H1 (cell line): ENCODE data around the gene CXCL3. TPM values are rescaled to one million over a fixed set of nuclear protein-coding genes. Genes with fewer than 3 reads are reported as not detected.

Source experiments
- CTCF ChIA-PET: fragments of 300-600 bp; sonication (Branson Sonifier 250); formaldehyde crosslinking; loops from one replicate; lab custom pipeline; 2021; ENCODE audit not compliant: partially characterized antibody; lab: Charles Lee
- POLR2A ChIA-PET: fragments of 300-600 bp; sonication (Branson Sonifier 250); formaldehyde crosslinking; loops from one replicate; lab custom pipeline; 2021; ENCODE audit warnings: inconsistent platforms; ENCODE audit not compliant: partially characterized antibody; lab: Charles Lee
- DNase-seq, 2 experiments: peaks; one replicate each; pipeline versions ENCODE4 v3.0.0 to v3.0.0-alpha.2; 2010 to 2022; ENCODE audit warnings: low spot score in 2 of 2, low read depth in 1 of 2, mixed read lengths in 1 of 2
- FAIRE-seq: peaks from 2 replicates; lab custom pipeline; 2011; peaks lifted over from hg19 to GRCh38; lab: Jason Lieb, UNC
- H2AFZ ChIP-seq: 2 replicates; pipeline ENCODE4 v1.8.1; 2012; ENCODE audit warnings: low read length, inconsistent platforms
- H2AK5ac ChIP-seq: 2 replicates; pipeline ENCODE4 v1.6.1; 2013; ENCODE audit warnings: low read depth, low read length
- H2BK120ac ChIP-seq: replicated peaks from 2 replicates; pipeline ENCODE3; 2013; ENCODE audit warnings: low read depth, low read length, inconsistent platforms
- H2BK12ac ChIP-seq: 2 replicates; pipeline ENCODE4 v1.6.1; 2013; ENCODE audit warnings: low read depth, low read length
- H2BK15ac ChIP-seq: 2 replicates; pipeline ENCODE4 v1.6.1; 2013; ENCODE audit warnings: low read length
- H2BK20ac ChIP-seq: 2 replicates; pipeline ENCODE4 v1.6.1; 2013; ENCODE audit warnings: low read length
- H2BK5ac ChIP-seq: 2 replicates; pipeline ENCODE4 v1.6.1; 2013; ENCODE audit warnings: low read depth, low read length
- H3K14ac ChIP-seq: 2 replicates; pipeline ENCODE4 v1.6.1; 2013; ENCODE audit warnings: inconsistent platforms; ENCODE audit not compliant: insufficient read length
- H3K18ac ChIP-seq: 2 replicates; pipeline ENCODE4 v1.6.1; 2013; ENCODE audit warnings: low read length; ENCODE audit errors: extremely low read depth
- H3K23ac ChIP-seq: 2 replicates; pipeline ENCODE4 v1.6.1; 2013; ENCODE audit warnings: inconsistent platforms; ENCODE audit not compliant: insufficient read length
- H3K23me2 ChIP-seq: 2 replicates; pipeline ENCODE4 v1.6.1; 2013; ENCODE audit warnings: low read depth, low read length
- H3K27ac ChIP-seq: 2 replicates; pipeline ENCODE4 v1.6.1; 2011; ENCODE audit warnings: low read depth, low read length, inconsistent platforms
- H3K27me3 ChIP-seq, 4 experiments: replicated peaks in 1 of 4; 1 replicate in 1 of 4; 2 replicates in 3 of 4; pipeline versions ENCODE4 v1.6.1 to v1.8.1; 2011 to 2013; ENCODE audit warnings: low read length in 3 of 4, mild to moderate bottlenecking in 3 of 4, inconsistent platforms in 2 of 4, mixed read lengths in 2 of 4, moderate library complexity in 1 of 4; ENCODE audit not compliant: control insufficient read depth in 3 of 4, insufficient read depth in 3 of 4; ENCODE audit errors: extremely low read depth in 1 of 4
- H3K36me3 ChIP-seq, 4 experiments: 2 replicates each; pipeline versions ENCODE4 v1.6.1 to v1.8.1; 2011 to 2013; ENCODE audit warnings: mild to moderate bottlenecking in 4 of 4, low read length in 3 of 4, moderate library complexity in 2 of 4, control low read depth in 1 of 4, inconsistent platforms in 1 of 4; ENCODE audit not compliant: insufficient read depth in 4 of 4, control insufficient read depth in 2 of 4
- H3K4ac ChIP-seq: replicated peaks from 2 replicates; pipeline ENCODE3; 2013; ENCODE audit warnings: low read length, low read depth, mixed read lengths, inconsistent platforms; ENCODE audit not compliant: insufficient read length
- H3K4me1 ChIP-seq, 4 experiments: replicated peaks in 1 of 4; 1 replicate in 1 of 4; 2 replicates in 3 of 4; pipeline versions ENCODE4 v1.6.1 to v1.8.1; 2011 to 2013; ENCODE audit warnings: low read length in 3 of 4, inconsistent platforms in 2 of 4, mixed read lengths in 1 of 4; ENCODE audit not compliant: insufficient read depth in 4 of 4, control insufficient read depth in 3 of 4
- H3K4me2 ChIP-seq, 2 experiments: 2 replicates each; pipeline versions ENCODE4 v1.6.1 to v1.8.1; 2011 to 2013; ENCODE audit warnings: low read depth in 2 of 2, low read length in 2 of 2, control low read depth in 1 of 2, inconsistent platforms in 1 of 2, mild to moderate bottlenecking in 1 of 2; ENCODE audit not compliant: insufficient read depth in 1 of 2
- H3K4me3 ChIP-seq, 4 experiments: fragments of 200-600, 300-600 bp in 1 of 4; sonication (generic), shearing (Covaris generic), sonication (Bioruptor Twin) in 1 of 4; 2 replicates each; pipeline versions ENCODE4 v1.5.1 to v1.8.1; 2011 to 2016; ENCODE audit warnings: low read length in 4 of 4, low read depth in 3 of 4, control low read depth in 2 of 4, inconsistent platforms in 2 of 4, mild to moderate bottlenecking in 2 of 4, mixed read lengths in 1 of 4, moderate library complexity in 1 of 4; ENCODE audit not compliant: insufficient read depth in 2 of 4; ENCODE audit errors: extremely low read depth in 1 of 4
- H3K56ac ChIP-seq: replicated peaks from 2 replicates; pipeline ENCODE3; 2013; ENCODE audit warnings: low read depth, mild to moderate bottlenecking, mixed read lengths, low read length, inconsistent platforms; ENCODE audit not compliant: insufficient read length
- H3K79me1 ChIP-seq: 2 replicates; pipeline ENCODE4 v1.6.1; 2013; ENCODE audit warnings: low read depth, low read length, control low read depth
- H3K79me2 ChIP-seq, 2 experiments: 2 replicates each; pipeline versions ENCODE4 v1.6.1 to v1.8.1; 2012 to 2013; ENCODE audit warnings: low read length in 2 of 2, mild to moderate bottlenecking in 2 of 2, inconsistent platforms in 1 of 2; ENCODE audit not compliant: insufficient read depth in 2 of 2, control insufficient read depth in 1 of 2
- H3K9ac ChIP-seq, 4 experiments: replicated peaks in 1 of 4; 1 replicate in 1 of 4; 2 replicates in 3 of 4; pipeline versions ENCODE4 v1.6.1 to v1.8.1; 2011 to 2013; ENCODE audit warnings: low read depth in 3 of 4, low read length in 3 of 4, control low read depth in 2 of 4, mild to moderate bottlenecking in 2 of 4, moderate library complexity in 2 of 4, inconsistent platforms in 1 of 4; ENCODE audit errors: extremely low read depth in 1 of 4
- H3K9me3 ChIP-seq, 2 experiments: 2 replicates each; pipeline versions ENCODE4 v1.6.1 to v1.8.1; 2012 to 2013; ENCODE audit warnings: mild to moderate bottlenecking in 2 of 2, moderate library complexity in 2 of 2, control low read depth in 1 of 2, inconsistent platforms in 1 of 2, low read depth in 1 of 2, low read length in 1 of 2, mixed read lengths in 1 of 2; ENCODE audit not compliant: insufficient read depth in 2 of 2
- H4K20me1 ChIP-seq, 2 experiments: replicated peaks in 1 of 2; 2 replicates each; pipeline versions ENCODE3 to v1.8.1; 2011 to 2013; ENCODE audit warnings: inconsistent platforms in 2 of 2, low read length in 2 of 2, mild to moderate bottlenecking in 1 of 2; ENCODE audit not compliant: insufficient read depth in 2 of 2, control insufficient read depth in 1 of 2
- H4K5ac ChIP-seq: 2 replicates; pipeline ENCODE4 v1.6.1; 2013; ENCODE audit warnings: low read length, low read depth, mixed read lengths, inconsistent platforms; ENCODE audit not compliant: insufficient read length
- H4K8ac ChIP-seq: 2 replicates; pipeline ENCODE4 v1.8.0; 2013; ENCODE audit warnings: mild to moderate bottlenecking, moderate library complexity, low read length, inconsistent platforms; ENCODE audit not compliant: insufficient read depth; ENCODE audit errors: extremely low read depth
- H4K91ac ChIP-seq: replicated peaks from 2 replicates; pipeline ENCODE3; 2013; ENCODE audit warnings: low read length, mixed read lengths, inconsistent platforms; ENCODE audit not compliant: insufficient read length
- BCL11A ChIP-seq, 2 experiments: IDR thresholded peaks; one replicate each; pipeline ENCODE4 v1.6.1; 2011; ENCODE audit warnings: low read depth in 2 of 2, low read length in 2 of 2, mild to moderate bottlenecking in 2 of 2
- CBX8 ChIP-seq: fragments of 300-800, 300-1000 bp; sonication (generic); IDR thresholded peaks from 2 replicates; pipeline ENCODE4 v1.7.1; 2016; ENCODE audit warnings: low read depth, low read length, borderline replicate concordance
- CTCF ChIP-seq, 3 experiments: IDR thresholded peaks; 1 replicate in 2 of 3; 2 replicates in 1 of 3; pipeline versions ENCODE4 v1.5.1 to v1.6.1; 2011; ENCODE audit warnings: low read length in 3 of 3, mild to moderate bottlenecking in 3 of 3, inconsistent platforms in 2 of 3, low read depth in 1 of 3, moderate library complexity in 1 of 3; ENCODE audit not compliant: insufficient read depth in 1 of 3; ENCODE audit errors: control extremely low read depth in 1 of 3
- FOSL1 ChIP-seq: IDR thresholded peaks from 2 replicates; pipeline ENCODE4 v1.6.1; 2011; ENCODE audit warnings: mild to moderate bottlenecking, low read depth, low read length, moderate library complexity; ENCODE audit not compliant: insufficient read depth
- RAD21 ChIP-seq, 2 experiments: IDR thresholded peaks in 1 of 2; conservative IDR thresholded peaks in 1 of 2; 2 replicates each; pipeline ENCODE4 v1.6.1; 2011; ENCODE audit warnings: low read depth in 2 of 2, low read length in 2 of 2, improper control_type of control experiment in 1 of 2, inconsistent platforms in 1 of 2, mild to moderate bottlenecking in 1 of 2, moderate library complexity in 1 of 2
- SAP30 ChIP-seq: fragments of 300-600 bp; sonication (generic); IDR thresholded peaks from 2 replicates; pipeline ENCODE4 v1.7.1; 2012; ENCODE audit warnings: low read length, moderate library complexity, mild to moderate bottlenecking, inconsistent platforms; ENCODE audit not compliant: insufficient read depth, insufficient replicate concordance
- SIN3A ChIP-seq, 2 experiments: IDR thresholded peaks in 1 of 2; conservative IDR thresholded peaks in 1 of 2; 2 replicates each; pipeline ENCODE4 v1.6.1; 2011 to 2012; ENCODE audit warnings: low read length in 2 of 2, improper control_type of control experiment in 1 of 2, low read depth in 1 of 2, mild to moderate bottlenecking in 1 of 2
- SIX5 ChIP-seq: IDR thresholded peaks from 2 replicates; pipeline ENCODE4 v1.6.1; 2011; ENCODE audit warnings: mild to moderate bottlenecking, low read depth, low read length
- SP4 ChIP-seq: IDR thresholded peaks from 2 replicates; pipeline ENCODE4 v1.6.1; 2012; ENCODE audit warnings: low read length, inconsistent platforms
- TBP ChIP-seq: IDR thresholded peaks from 2 replicates; pipeline ENCODE4 v1.6.1; 2011; ENCODE audit warnings: low read depth, low read length, improper control_type of control experiment
- TCF12 ChIP-seq: IDR thresholded peaks from 2 replicates; pipeline ENCODE4 v1.6.1; 2011; ENCODE audit warnings: low read depth, mild to moderate bottlenecking, low read length
- ZNF274 ChIP-seq: IDR thresholded peaks from 2 replicates; pipeline ENCODE4 v1.7.0; 2012; ENCODE audit warnings: low read length, borderline replicate concordance; ENCODE audit errors: extremely low read depth
- WGBS, 2 experiments: shearing (Covaris generic) in 1 of 2; methylation state at CpG; one replicate each; pipeline versions ENCODE4 v1.1.6 to v1.1.7; 2013 to 2015; ENCODE audit warnings: low lambda C conversion rate in 2 of 2, mixed read lengths in 2 of 2, inconsistent platforms in 1 of 2, low coverage in 1 of 2, missing lambda C conversion rate in 1 of 2; ENCODE audit not compliant: insufficient replicate concordance in 2 of 2, insufficient coverage in 1 of 2, insufficient read length in 1 of 2; ENCODE audit errors: extremely low coverage in 1 of 2, missing lambda C conversion rate in 1 of 2; 5-methylcytosine and 5-hydroxymethylcytosine counted together
- polyA plus RNA-seq, 7 experiments: library from polyadenylated mRNA; depleted of rRNA in 3 of 7; stranded (reverse) in 5 of 7; unstranded in 2 of 7; fragments of >200 nt in 5 of 7; fragments of 200-250 nt in 2 of 7; gene quantifications; 1 replicate in 5 of 7; 2 replicates in 1 of 7; 4 replicates in 1 of 7; pipeline versions ENCODE4 v1.2.1 to v1.2.3, GENCODE V29; 2011 to 2013; ENCODE audit warnings: missing spikeins in 2 of 7, mixed read lengths in 2 of 7
- total RNA-seq: library from RNA; stranded (reverse); fragmentation: NEBNext Ultra II Directional; extraction: Animal tissue kit (Norgen Biotek cat#: 25700); gene quantifications from 2 replicates; pipeline ENCODE4 v1.2.1, GENCODE V29; 2021

Gene CXCL3
- total and polyA plus RNA-seq, 2 of the 8 experiments (the other 6 are each of a cell fraction or from before 2014, with no cell fraction given) = 3.1 to 5.2 TPM

- WGBS, 2 experiments = 95% methylated on average over 1 of the region's 1 CpG; no CpG with 5 or more reads in 1 of the 2 experiments
- Histone ChIP-seq H3K14ac (no peak overlapping the region), H3K18ac (no peak overlapping the region), H4K91ac (no peak overlapping the region), H2AK5ac (no peak overlapping the region), H3K9me3 (peaks cover 0 to 11% of the 10 kb centered on the region in 2 experiments; a peak in 2 of 4 replicates), H4K20me1 (no peaks in the 10 kb centered on the region), H3K27me3 (no peaks in the 10 kb centered on the region), H3K56ac (no peak overlapping the region), H3K4me3 (no peak overlapping the region), H3K4ac (no peak overlapping the region), H3K4me2 (no peak overlapping the region), H2BK12ac (no peak overlapping the region), H2BK5ac (no peak overlapping the region), H3K4me1 (no peaks in the 10 kb centered on the region), H3K27ac (no peak overlapping the region), H3K79me1 (no peaks in the 10 kb centered on the region), H2BK120ac (no peak overlapping the region), H3K79me2 (no peaks in the 10 kb centered on the region), H3K9ac (no peak overlapping the region), H2BK20ac (no peak overlapping the region), H2BK15ac (no peak overlapping the region), H3K23ac (no peak overlapping the region), H3K36me3 (no peaks in the 10 kb centered on the region; a peak in 1 of 8 replicates), H2AFZ (no peak overlapping the region), H4K5ac (no peak overlapping the region), H3K23me2 (no peaks in the 10 kb centered on the region), H4K8ac (no peak overlapping the region)
- POLR2A ChIA-PET = no interaction called here
- FAIRE-seq (no peak), DNase-seq (no peak)
- CTCF ChIA-PET = no interaction called here
- TF ChIP-seq TCF12 (no peak), TBP (no peak), FOSL1 (no peak), BCL11A (IDR thresholded peaks at IDR 0.05; ENCODE audit: low read depth in 2 of 2, low read length in 2 of 2) (no peak), SIN3A (conservative IDR thresholded peaks at IDR 0.05 in 1 of 2, IDR thresholded peaks at IDR 0.05 in 1 of 2; ENCODE audit: low read depth in 1 of 2, low read length in 2 of 2) (no peak), SP4 (no peak), CTCF (IDR thresholded peaks at IDR 0.05; ENCODE audit: control extremely low read depth in 1 of 3, insufficient read depth in 1 of 3, low read depth in 1 of 3, low read length in 3 of 3) (no peak), ZNF274 (no peak), RAD21 (IDR thresholded peaks at IDR 0.05 in 1 of 2, conservative IDR thresholded peaks at IDR 0.05 in 1 of 2; ENCODE audit: low read depth in 2 of 2, low read length in 2 of 2) (no peak), CBX8 (no peak), SAP30 (no peak), SIX5 (no peak)
These were observed 34.2 kb upstream of the CXCL3 start for GRCh38 chr4:74072739-74073138.
